RPMI8226 (cell line): ENCODE results near the gene THRSP.
"Not testable (repeated sequence)": the region's sequence is repeated elsewhere in the genome, so short reads cannot be mapped to it uniquely, and the experiment has no call there.

ENCODE experiments used
- DNase-seq: peaks from one replicate; pipeline ENCODE4 v3.0.0-alpha.2; 2015

The THRSP gene

DNA sequence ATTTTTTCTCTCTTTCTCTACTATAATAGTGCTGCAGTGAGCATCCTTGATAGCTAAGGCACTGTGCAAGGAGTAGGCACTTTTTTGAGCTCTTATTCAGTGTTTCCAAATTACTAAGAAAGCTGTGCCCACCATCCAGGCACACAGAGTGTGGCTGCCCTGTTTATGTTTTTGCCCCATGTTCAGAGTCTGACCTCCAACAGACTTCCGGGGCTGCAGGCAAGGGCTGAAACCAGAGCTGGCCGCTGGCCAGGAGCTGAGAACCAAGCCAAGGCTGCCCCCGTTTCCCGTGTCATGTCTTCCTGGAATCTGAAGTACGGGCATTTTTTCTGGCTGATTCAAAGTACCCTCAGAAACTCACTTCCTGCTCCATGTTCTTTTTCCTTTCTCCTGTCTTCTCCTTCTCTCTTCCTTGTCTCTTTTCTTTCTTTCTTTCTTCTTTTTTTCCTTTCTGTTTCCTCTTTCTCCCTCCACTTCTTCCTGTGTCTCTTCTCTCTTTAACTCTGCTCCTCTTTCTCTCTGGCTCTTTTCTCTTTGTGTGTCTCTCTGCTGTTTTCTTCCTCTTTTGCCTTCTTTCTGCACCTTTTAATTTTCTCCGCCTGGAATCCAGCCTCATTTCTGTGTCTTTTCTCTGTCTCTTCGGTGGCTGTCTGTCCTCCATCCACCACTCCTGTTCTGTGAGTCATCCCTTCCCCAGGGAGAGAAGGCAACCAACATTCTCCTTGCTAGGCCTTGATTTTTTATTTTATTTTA is 23.6 kb upstream of the THRSP start:
- peak; percentile 96 for DNase-seq

DNA sequence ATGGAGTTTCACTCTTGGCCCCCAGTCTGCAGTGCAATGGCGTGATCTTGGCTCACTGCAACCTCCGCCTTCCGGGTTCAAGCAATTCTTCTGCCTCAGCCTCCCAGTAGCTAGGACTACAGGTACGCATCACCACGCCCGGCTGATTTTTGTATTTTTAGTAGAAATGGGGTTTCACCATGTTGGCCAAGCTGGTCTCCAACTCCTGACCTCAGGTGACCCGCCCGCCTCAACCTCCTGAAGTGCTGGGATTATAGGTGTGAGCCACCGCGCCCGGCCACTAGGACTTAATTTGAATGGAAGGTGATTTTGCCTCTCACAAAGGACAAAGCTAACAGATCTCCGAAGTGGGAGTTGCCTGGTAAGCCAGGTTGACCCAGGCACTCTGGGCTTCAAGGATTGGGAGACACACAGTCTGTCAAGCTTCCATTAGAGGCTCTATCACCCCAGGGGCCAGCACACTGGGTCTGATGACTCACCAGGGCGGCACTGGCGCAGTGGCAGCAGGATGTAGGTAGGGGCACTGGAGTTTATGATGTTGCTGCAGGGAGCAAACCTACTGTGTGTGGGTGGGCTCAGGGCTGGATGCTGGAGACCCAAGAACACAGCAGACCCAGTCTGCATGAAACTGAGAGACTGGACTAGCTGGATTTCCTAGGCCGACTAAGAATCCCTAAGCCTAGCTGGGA is 22.8 kb upstream of the THRSP start:
- DNase-seq: no peak

DNA sequence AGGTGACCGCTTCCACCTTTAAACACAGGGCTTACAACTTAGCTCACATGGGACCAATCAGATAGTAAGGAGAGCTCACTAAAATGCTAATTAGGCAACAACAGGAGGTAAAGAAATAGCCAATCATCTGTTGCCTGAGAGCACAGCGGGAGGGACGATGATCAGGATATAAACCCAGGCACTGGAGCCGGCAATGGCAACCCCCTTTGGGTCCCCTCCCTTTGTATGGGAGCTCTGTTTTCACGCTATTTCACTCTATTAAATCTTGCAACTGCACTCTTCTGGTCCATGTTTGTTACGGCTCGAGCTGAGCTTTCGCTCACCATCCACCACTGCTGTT is 22.3 kb upstream of the THRSP start:
- not testable (repeated sequence) for DNase-seq

DNA sequence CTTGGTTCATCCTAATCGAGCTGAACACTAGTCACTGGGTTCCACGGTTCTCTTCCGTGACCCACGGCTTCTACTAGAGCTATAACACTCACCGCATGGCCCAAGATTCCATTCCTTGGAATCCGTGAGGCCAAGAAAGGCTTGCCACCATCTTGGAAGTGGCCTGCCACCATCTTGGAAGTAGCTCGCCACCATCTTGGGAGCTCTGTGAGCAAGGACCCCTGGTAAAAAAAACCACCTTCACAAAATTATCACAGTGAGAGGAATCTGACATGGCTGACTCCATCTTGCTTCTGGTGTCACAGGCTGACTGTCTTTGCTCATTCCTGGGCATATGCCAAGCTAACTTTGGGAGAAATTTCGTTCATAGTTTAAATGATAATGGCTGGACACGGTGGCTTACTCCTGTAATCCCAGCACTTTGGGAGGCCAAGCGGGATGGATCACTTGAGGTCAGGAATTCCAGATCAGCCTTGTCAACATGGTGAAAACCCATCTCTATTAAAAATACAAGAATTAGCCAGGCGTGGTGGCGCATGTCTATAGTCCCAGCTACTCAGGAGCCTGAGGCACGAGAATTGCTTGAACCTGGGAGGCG is 21.7 kb upstream of the THRSP start:
- no peak for DNase-seq

DNA sequence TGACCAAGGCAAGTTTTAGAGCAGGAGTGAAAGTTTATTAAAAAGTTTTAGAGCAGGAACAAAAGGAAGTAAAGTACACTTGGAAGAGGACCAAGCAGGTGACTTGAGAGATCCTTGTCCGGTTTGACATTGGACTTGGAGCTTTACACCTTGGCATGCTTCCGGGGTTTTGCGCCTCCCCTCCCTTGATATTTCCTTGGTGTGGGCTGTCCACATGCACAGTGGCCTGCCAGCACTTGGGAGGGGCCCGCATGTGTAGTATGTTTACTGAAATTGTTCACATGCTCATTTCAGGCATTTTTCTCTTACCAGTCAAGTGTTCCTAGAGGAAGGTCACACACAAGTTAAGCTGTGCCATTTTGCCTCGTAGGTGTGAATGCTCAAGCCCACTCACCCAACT is 19.0 kb upstream of the THRSP start:
- no peak for DNase-seq

DNA sequence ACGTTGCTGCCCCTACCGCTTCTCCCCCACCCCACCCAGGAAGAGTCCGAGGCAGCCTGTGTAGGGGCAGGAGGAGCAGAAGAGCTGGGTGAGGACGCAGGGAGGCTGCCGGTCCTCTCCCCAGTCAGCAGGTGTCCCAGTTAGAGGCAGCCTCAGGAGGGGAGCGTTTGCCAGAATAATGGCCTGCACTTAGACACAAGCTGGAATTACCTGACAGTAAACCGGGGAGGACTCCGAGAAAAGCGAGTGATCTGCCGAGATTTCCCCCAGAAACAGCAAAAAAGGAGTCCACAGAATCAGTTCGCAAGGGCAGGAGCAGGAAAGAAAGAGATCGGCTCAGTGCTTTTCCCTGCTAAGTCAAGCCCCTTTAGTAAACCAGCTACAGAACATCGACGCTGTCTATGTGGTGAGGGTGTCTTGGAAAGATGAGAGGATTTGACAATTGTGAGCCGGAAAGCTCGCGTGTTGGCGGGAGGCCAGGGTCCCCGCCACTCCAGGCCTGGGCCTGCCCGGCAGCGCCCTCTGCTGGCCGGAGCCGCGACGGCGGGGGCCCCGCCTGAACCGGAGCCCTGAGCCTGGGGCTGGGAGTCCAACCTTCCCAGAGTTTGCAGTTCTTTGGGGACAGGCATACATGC is 17.7 kb upstream of the THRSP start:
- peak; percentile 89 for DNase-seq

DNA sequence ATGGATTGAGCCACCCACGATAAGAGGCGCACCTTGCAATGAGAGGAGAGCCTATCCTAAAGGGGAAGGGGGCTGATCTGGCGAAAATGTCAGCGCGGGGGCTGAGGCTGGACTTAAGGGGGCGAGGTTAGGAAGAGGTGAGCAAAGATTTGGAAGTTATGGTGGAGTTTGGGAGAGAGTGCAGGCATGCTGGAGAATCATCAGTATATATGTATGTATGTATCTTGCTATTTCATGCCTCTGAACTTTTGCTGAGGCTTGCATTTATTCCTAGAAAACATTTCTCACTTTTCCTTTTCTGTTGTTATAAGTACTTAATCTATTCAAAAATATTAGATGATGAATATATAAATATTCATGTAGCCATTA is 17.2 kb upstream of the THRSP start:
- DNase-seq: no peak

DNA sequence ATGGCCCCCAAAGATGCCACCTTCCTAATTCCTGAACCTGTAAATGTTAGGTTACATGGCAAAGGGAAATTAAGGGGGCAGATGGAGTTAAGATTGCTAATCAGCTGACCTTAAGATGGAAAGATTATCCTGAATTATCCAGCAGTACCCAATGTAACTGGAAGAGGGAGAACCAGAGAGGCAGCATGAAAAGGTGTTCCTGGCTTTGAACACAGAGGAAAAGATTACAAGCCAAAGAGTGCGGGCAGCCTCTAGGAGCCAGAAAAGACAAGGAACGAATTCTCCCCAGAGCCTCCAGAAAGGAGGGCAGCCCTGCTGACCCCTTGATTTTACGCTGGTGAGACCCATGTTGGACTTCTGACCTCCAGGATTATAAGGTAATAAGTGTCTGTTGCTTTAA is 15.1 kb upstream of the THRSP start:
- no peak for DNase-seq

DNA sequence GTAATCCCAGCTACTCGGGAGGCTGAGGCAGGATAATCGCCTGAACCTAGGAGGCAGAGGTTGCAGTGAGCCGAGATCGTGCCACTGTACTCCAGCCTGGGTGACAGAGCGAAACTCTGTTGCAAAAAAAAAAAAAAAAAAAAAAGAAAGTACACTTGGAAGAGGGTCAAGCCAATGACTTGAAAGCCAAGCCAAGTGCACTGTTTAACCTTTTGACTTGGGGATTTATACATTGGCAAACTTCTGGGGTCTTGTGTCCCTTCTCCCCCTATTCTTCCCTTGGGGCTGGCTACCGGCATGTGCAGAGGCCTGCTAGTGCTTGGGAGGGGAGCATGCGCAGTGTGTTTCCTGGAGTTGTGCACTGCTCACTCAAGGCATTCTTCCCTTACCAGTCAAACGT is 14.3 kb upstream of the THRSP start:
- no peak for DNase-seq

DNA sequence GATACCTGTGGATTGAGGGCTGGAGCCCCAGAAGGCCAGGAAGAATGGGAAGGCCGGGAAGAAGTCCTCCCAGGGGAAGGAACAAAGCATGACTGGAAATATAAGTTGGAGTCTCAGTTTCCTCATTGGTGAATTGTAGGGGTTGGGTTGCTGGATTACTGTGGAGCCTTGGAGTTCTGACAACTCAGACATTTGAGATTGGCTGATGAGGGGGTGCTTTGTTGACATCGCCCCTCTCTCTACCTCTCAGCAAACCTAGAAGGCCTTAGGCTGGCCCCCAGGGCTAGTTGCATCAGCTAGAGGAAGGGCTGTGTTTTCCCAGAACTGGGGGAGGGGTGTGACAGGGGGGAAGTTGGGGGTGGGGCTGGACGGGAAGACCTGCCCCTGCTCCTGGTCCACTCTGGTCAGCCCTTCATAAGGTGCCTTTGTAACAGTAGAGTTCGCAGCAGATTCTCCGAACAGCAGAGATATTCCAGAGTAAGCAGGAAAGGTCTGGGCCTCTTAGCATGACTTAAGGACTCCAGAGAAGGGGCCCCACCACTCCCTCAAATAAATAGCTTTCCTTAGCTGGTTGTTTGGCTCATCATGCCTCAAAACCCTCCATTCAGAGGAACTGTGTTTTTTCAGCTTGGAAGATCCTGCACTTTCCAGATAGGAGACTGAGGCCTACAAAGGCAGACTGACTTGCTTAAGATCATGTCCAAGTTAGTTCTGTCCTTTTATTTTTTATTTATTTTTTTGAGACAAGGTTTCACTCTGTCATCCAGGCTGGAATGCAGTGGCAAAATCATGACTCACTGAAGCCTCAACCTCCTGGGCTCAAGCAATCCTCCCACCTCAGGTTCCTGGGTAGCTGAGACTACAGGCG is 12.5 kb upstream of the THRSP start:
- DNase-seq: no peak

DNA sequence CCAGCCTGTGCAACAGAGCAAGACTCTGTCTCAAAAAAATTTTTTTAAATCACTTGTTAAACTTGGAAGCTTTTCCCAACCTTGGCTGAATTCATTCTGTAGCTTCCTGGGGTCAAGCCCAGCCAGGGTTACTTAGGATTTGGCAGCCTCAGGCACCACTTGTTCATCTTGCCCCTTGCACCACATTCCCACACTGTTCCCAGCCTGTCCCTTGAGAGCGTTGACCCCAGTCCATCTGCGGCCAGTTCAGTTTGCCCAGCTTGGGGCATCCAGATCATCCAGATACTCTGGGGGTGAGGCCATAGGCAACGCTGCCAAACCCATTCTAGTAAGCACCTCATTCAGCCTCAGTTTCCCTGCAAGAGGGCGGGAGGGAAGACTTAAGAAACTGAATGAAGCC is 8.7 kb upstream of the THRSP start:
- no peak for DNase-seq

DNA sequence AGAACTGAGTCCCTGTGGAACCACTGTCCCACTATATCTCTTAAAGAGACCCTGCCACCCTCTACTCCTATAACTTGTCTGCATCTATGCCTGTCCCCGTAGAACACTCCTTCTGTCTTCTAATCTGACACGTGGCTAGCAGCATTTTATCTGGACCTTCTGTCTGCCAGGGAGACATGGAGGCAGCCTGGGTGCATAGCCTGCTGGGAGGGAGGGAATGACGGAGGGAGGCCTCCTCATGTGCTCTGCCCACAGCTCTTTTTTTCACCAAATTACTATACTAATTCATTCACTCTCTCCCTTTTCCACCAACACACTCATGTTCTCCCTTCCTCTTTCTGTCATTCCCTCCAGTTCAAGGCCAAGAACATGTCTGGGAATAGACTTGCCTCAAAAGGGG is 7.6 kb upstream of the THRSP start:
- no peak for DNase-seq

DNA sequence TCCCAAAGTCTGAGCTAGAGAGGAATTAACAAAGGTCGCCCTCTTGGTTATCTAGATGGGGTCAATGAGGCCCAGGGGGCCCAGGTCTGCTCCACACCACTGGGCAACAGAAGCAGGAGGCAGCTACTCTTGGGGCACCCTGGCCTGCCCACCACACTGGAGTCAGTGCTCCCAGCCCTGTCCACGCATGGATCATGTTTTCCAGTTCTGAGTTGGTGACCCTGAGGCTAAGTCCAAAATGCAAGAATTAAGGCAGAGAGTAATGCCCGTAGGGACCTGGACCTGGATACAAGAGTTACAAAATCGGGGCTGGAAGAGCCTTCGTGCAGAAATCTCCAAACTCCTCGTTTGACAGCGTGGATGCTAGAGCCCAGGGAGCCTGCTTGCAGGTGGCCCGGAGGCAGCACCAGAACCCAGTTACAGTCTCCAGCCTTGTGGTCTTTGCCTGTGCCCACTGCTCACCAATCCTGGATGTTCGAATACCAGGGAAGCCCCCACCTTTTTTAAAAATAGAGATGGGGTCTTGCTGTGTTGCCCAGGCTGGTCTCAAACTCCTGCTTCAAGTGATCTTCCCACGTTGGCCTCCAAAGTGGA is 6.1 kb upstream of the THRSP start:
- DNase-seq: no peak

DNA sequence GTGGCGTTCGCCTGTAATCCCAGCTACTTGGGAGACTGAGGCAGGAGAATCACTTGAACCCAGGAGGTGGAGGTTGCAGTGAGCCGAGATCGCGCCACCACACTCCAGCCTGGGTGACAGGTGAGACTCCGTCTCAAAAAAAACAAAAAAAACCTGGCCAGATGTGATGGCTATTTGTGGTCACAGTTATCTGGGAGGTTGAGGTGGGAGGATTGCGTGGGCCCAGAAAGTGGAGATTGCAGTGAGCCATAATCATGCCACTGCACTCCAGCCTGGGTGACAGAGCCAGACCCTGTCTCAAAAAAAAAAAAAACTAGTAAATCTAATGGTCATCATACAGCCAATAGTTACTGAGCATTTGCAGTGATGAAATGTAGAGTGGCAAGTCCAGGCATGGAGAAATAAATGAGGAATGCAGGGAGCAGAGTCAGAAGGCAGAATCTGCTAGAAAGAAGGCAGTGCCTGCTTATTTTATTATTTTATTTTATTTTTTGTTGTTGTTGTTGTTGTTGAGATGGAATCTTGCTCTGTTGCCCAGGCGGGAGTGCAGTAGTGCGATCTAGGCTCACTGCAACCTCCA is 3.8 kb upstream of the THRSP start:
- DNase-seq: not testable (repeated sequence)

DNA sequence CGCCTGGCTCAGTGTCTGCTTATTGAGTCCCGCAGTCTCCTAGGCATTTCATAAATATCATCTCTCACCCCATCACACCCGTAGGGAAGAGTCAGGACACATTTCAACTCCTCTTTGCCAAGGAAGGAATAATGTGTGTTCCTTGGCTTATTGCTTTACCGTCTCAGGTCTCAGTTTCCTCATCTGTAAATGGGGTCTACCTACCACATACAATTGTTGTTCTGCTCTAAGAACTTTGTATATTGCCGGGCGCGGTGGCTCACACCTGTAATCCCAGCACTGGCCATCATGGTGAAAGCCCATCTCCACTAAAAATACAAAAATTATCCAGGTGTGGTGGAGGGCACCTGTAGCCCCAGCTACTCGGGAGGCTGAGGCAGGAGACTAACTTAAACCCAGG is 3.1 kb upstream of the THRSP start:
- DNase-seq: no peak

DNA sequence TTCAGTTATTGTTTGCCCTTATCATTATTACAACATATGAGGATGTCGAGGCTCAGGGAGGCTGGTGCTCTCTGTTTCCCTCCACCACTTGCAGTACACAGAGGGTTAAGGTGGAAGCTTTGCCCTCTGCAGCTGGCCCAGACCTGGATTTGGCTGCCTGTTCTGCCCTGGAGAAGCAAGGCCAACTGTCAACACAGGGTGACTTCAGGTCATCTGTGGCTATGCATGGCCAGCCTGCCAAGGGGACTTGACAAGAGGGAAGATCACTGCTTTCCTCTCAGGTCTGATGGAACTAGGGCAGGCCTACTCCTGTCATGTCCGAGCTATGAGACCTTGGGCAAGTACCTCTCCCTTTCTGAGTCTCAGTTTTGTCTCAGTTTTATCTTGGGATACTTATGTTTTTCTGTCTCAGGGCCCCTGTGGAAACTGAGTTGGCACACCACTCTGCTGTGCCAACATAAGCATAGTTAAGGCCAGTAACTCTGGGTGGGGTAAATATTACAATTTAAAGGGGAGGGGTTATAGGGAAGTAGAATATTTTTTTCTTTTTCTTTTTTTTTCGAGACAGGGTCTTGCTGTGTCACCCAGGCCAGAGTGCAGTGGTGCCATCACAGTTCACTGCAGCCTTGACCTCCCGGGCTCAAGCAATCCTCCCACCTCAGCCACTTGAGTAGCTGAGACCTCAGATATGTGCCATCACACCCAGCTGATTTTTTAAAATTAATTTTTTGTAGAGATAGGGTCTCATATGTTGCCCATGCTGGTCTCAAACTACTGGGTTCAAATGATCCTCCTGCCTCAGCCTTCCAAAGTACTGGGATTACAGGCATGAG is 2.4 kb upstream of the THRSP start:
- no peak for DNase-seq

DNA sequence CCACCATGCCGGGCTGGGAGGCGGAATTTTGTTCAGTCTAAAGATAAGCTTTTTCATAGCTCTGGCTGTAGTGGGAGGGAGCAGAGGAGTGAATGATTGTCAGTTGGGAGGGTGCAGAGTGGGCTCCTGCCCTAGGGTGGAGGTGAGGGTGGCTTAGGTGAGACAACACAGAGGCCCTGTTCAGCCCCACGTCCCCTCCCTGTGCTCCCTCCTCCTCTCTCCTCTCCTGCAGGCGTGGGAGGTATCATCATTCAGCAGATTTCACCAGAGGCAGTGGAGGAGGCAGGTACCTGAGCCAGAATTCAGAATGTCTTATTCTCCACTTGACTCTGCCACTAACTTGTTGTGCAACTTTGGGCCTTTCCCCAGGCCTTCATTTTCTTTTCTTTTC is 1.7 kb upstream of the THRSP start:
- no peak for DNase-seq

DNA sequence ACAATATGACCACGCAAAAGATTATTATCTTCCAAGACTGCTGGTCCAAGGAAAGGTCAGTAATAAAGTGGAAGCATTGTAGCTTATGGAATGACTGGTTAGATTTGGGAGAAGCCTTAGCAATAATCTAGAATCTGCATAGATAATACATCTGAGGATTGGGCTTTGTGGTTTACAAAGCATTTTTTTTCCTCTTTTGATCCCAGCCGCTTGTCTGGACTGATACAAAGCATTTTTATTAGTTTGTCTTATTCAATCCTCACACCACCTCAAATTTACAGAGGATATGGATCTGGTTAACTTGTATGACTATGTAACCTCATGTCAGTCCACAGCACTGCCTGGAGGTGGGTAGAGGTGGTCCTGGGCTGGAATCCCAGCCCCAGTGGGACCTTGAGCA is 990 bp upstream of the THRSP start:
- no peak for DNase-seq

DNA sequence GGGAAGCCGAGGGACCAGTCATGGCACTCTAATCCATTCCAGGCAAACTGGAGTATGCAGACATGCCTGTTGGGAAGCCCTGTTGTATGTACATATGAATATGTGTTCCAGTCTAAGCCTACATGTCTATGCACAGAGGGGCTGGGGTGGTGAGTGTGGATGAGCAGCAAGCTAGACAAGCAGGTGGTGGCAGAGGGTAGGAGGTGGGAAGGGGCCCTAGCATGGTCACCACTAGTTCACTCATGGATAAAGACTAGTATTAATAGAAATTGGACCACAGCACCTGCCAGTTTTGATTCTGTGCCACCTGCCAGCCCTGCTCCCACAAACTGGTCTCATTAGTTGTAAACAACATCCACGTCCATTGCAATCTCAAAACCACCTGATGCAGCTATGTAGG is 1.5 kb downstream of the THRSP start:
- no peak for DNase-seq

DNA sequence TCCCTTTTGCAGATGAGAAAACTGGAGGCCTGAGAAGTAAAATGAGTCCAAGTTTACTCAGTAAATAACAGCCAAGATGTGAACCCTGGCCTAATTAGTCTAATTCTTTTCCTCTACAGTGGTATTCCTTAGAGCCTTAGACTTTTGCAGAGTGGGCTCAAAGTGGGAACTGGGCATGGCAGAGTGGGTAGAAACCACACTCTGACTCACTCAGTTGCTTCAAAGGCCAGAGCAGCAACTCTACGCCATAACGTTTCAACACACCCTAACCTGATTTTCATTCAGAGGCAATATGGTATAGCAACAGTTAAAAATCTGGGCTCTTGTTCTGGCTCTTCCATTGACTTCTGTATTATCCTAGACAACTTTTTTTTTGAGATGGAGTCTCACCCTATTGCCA is 2.8 kb downstream of the THRSP start:
- DNase-seq: no peak

DNA sequence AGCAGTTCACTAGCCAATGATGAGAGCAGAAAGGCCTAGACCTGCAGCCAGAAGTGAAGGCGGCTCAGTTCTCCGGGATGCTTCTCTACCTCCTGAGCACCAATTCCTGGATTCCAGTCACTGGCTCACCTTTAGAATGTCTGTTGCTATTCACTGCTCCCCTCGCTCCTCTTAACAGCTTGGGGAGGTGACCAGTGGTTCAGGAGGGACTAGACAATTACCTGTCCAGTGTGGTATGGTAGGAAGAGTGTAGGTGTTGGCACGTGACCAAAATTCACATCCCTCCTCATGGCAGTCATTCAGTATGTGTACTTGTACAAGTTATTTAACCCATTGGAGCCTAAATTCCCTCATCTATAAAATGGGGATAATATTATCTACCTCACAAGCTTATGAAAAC is 4.0 kb downstream of the THRSP start:
- no peak for DNase-seq
